ENCODE measurements around the gene UNKL.

The UNKL gene

GRCh38 chr16:1346422-1347285 lies 67.8 kb downstream of the UNKL start:
- no peak for DNase-seq (ENCODE audit: low read depth)
- TF ChIP-seq CTCF (IDR thresholded peaks at IDR 0.05; ENCODE audit: control insufficient read depth, extremely low read depth, insufficient read depth): 0 out of 2 replicates have a peak, but pooled peaks have one; percentile 7
- H3K4me3 ChIP-seq (ENCODE audit: low read depth, low read length): no peak overlapping the region

- no peak for TF ChIP-seq CTCF (IDR thresholded peaks at IDR 0.05; ENCODE audit: control insufficient read depth, extremely low read depth, insufficient read depth)
- DNase-seq (ENCODE audit: low read depth): no peak
- H3K4me3 ChIP-seq (ENCODE audit: low read depth, low read length): no peak overlapping the region
Measured at GRCh38 chr16:1345651-1346421, 68.7 kb downstream of the UNKL start.

GRCh38 chr16:1345087-1345486 lies 69.4 kb downstream of the UNKL start:
- H3K4me3 ChIP-seq (ENCODE audit: low read depth, low read length): no peak overlapping the region
- no peak for TF ChIP-seq CTCF (IDR thresholded peaks at IDR 0.05; ENCODE audit: control insufficient read depth, extremely low read depth, insufficient read depth)
- DNase-seq (ENCODE audit: low read depth): no peak

GRCh38 chr16:1344499-1344898 lies 70.0 kb downstream of the UNKL start:
- no peak for DNase-seq (ENCODE audit: low read depth)
- TF ChIP-seq CTCF (IDR thresholded peaks at IDR 0.05; ENCODE audit: control insufficient read depth, extremely low read depth, insufficient read depth): no peak
- no peak overlapping the region for H3K4me3 ChIP-seq (ENCODE audit: low read depth, low read length)

- no peak for DNase-seq (ENCODE audit: low read depth)
- TF ChIP-seq CTCF (IDR thresholded peaks at IDR 0.05; ENCODE audit: control insufficient read depth, extremely low read depth, insufficient read depth): no peak
- H3K4me3 ChIP-seq (ENCODE audit: low read depth, low read length): peak overlapping the region; percentile 52
Measured at GRCh38 chr16:1343428-1344242, 70.9 kb downstream of the UNKL start.

GRCh38 chr16:1342526-1343427 lies 71.7 kb downstream of the UNKL start:
- TF ChIP-seq CTCF (IDR thresholded peaks at IDR 0.05; ENCODE audit: control insufficient read depth, extremely low read depth, insufficient read depth): no peak
- peak overlapping the region; percentile 52 for H3K4me3 ChIP-seq (ENCODE audit: low read depth, low read length)
- peak; percentile 95 for DNase-seq (ENCODE audit: low read depth)
